Activated T-cell treated with anti-CD3 and anti-CD28 coated beads, Interleukin-2, amount 50 U/mL, for 24 hours (primary cell): ENCODE results near the gene SSU72.
"Not testable (repeated sequence)": the region's sequence is repeated elsewhere in the genome, so short reads cannot be mapped to it uniquely, and the experiment has no call there.

ENCODE experiments used
- DNase-seq: peaks from one replicate; pipeline ENCODE4 v3.0.0-alpha.2; 2020
- H3K27ac Mint-ChIP-seq: 2 replicates; pipeline ENCODE4 v1.8.0; 2020; ENCODE audit warnings: mild to moderate bottlenecking, mixed read lengths
- H3K27me3 Mint-ChIP-seq: 2 replicates; pipeline ENCODE4 v1.8.0; 2020; ENCODE audit warnings: mixed read lengths
- H3K36me3 Mint-ChIP-seq: 2 replicates; pipeline ENCODE4 v1.8.0; 2020; ENCODE audit warnings: low read depth, mixed read lengths
- H3K4me1 Mint-ChIP-seq: 2 replicates; pipeline ENCODE4 v1.8.0; 2020; ENCODE audit warnings: low read depth, mixed read lengths
- H3K4me3 Mint-ChIP-seq: 2 replicates; pipeline ENCODE4 v1.8.0; 2020; ENCODE audit warnings: mild to moderate bottlenecking, moderate library complexity, mixed read lengths
- H3K9me3 Mint-ChIP-seq: 2 replicates; pipeline ENCODE4 v1.8.0; 2020; ENCODE audit warnings: mixed read lengths

SSU72 gene

GRCh38 chr1:1540090-1540817 lies 34.4 kb downstream of the SSU72 start, which contains the start of gene TMEM240:
TSS of gene TMEM240 (minus strand) at chr1:1540624. CDS start at chr1:1540346, 278 bp downstream.
- Mint-ChIP-seq H3K9me3 (no peaks in the 10 kb centered on the region), H3K27me3 (no peaks in the 10 kb centered on the region), H3K27ac (peak within 1 kb of the TSS; percentile 66), H3K4me3 (peak within 1 kb of the TSS; percentile 60), H3K4me1 (peaks cover 3% of the 10 kb centered on the region), H3K36me3 (peaks cover 34% of the 10 kb centered on the region)
- peak; percentile 70 for DNase-seq

DNA sequence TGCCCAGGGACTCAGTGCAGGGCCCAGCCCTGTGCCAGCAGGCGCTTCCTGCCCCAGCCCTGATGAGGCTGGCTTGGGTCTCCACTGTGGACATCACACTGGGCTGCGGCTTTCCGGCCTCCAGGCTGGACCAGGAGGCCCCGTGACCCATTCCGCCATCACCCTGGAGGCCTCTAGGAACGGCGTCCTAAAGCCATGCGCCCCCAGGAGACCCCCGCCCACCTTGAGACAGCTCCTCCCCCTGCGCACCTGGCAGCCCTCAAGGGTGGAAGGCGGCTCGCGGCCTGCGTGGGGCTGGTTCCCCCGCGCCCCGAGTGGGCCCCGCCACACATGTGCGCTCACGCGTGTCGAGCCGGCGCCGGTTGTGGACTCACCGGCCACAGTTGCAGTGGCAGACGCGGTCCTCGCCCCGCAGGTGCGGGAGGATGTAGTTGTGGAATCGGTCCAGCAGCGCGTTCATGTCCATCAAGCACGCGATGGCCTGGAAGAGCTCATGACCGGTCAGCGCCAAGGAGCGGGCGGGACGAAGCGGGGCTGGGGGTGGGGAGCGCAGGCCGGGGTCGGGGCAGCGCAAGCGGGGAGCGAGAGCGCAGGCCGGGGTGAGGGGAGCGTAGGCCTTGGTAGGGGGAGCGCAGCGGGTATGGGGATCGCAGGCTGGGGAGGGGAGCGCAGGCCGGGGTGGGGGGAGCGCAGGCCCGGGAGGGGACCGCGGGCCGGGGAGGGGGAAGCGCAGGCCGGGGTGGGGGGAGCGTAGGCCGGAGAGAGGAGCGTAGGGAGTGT lies 35.2 kb downstream of the SSU72 start:
- Mint-ChIP-seq H3K9me3 (no peaks in the 10 kb centered on the region), H3K27me3 (no peaks in the 10 kb centered on the region), H3K36me3 (peaks cover 29% of the 10 kb centered on the region), H3K4me3 (peak overlapping the region; percentile 60), H3K4me1 (peaks cover 3% of the 10 kb centered on the region), H3K27ac (peak overlapping the region; percentile 66)
- DNase-seq = no peak

DNA sequence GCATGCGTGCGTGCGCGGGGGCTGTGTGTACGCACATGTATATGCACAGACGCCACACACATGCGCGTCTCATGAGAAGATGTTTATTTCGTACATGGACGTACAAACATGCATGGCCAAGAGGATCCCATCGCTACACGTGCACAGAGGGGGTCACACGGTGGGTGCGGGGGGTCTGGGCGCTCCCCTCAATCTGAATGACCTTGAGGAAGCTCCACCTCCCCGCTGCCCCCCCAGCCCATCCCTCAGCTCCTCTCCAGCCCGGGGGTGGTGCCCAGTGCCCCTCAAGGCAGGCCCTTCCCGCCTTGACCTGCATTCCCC lies 35.7 kb downstream of the SSU72 start:
- peak overlapping the region; percentile 75 for H3K27ac Mint-ChIP-seq
- no peak for DNase-seq
- H3K9me3 Mint-ChIP-seq = no peaks in the 10 kb centered on the region
- peaks cover 3% of the 10 kb centered on the region for H3K4me1 Mint-ChIP-seq
- peak overlapping the region; percentile 29 for H3K4me3 Mint-ChIP-seq
- peaks cover 28% of the 10 kb centered on the region for H3K36me3 Mint-ChIP-seq
- no peaks in the 10 kb centered on the region for H3K27me3 Mint-ChIP-seq

- peak overlapping the region; percentile 29 for H3K4me3 Mint-ChIP-seq
- H3K27ac Mint-ChIP-seq = peak overlapping the region; percentile 75
- no peaks in the 10 kb centered on the region for H3K27me3 Mint-ChIP-seq
- DNase-seq = no peak
- no peaks in the 10 kb centered on the region for H3K9me3 Mint-ChIP-seq
- peaks cover 25% of the 10 kb centered on the region for H3K36me3 Mint-ChIP-seq
- H3K4me1 Mint-ChIP-seq = peaks cover 3% of the 10 kb centered on the region
These were observed 36.3 kb downstream of the SSU72 start for GRCh38 chr1:1538334-1538733.

GRCh38 chr1:1537626-1538250 lies 36.9 kb downstream of the SSU72 start:
- no peaks in the 10 kb centered on the region for H3K9me3 Mint-ChIP-seq
- no peak overlapping the region for H3K4me3 Mint-ChIP-seq
- no peak for DNase-seq
- H3K36me3 Mint-ChIP-seq = peaks cover 23% of the 10 kb centered on the region
- H3K27me3 Mint-ChIP-seq = no peaks in the 10 kb centered on the region
- H3K4me1 Mint-ChIP-seq = peaks cover 3% of the 10 kb centered on the region
- no peak overlapping the region for H3K27ac Mint-ChIP-seq

GRCh38 chr1:1536938-1537546 lies 37.6 kb downstream of the SSU72 start:
- Mint-ChIP-seq H3K4me1 (peaks cover 3% of the 10 kb centered on the region), H3K27me3 (no peaks in the 10 kb centered on the region), H3K4me3 (no peak overlapping the region), H3K27ac (peak overlapping the region; percentile 65), H3K9me3 (peaks cover 2% of the 10 kb centered on the region), H3K36me3 (peaks cover 25% of the 10 kb centered on the region)
- DNase-seq = no peak

DNA sequence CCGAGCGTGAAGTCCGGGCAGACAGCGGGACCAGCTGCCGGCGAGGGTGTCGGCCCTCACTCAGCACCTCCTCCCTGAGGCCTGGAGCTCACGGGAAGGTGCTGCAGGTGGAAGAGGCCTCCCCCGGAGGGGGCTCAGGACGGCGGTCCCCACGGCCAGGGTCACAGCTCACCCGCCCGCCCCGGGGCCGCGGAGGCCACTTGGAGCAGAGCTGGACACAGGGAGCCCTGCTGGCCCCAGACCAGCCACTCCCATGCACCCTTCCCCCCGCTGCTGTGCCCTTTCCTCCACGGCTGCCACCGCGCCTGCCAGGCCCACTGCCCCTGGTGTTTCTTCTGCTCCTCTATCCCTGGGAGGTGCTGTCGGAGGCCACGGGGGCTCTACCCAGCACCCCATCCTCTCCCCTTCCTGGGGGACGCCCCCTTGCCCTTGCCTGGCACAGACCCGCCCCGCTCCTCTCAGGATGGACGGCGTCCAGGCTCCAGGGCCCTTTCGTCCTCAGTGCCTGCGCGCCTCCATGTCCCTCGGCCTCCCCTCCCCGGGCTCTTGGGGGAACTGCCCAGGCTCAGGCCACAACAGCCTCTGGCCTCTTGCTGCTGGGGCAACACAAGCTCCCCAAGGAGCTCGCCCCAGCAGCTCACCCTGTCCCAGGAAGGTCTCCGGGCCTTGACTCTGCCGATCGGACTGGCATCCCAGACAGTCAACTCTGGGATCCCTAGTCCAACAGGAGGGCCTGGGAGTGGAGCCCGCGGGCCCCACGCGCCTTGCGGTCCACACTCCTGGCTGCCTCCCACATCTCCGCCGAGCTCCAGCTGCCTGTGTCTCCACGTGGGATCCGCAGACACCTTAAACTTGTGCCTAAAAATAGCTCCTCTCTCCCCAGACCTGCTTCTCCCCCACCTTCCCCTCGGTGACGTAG lies 38.4 kb downstream of the SSU72 start:
- Mint-ChIP-seq H3K27ac (peak overlapping the region; percentile 65), H3K4me3 (no peak overlapping the region), H3K4me1 (peaks cover 3% of the 10 kb centered on the region), H3K9me3 (peaks cover 4% of the 10 kb centered on the region), H3K27me3 (no peaks in the 10 kb centered on the region), H3K36me3 (peaks cover 23% of the 10 kb centered on the region)
- DNase-seq = no peak

DNA sequence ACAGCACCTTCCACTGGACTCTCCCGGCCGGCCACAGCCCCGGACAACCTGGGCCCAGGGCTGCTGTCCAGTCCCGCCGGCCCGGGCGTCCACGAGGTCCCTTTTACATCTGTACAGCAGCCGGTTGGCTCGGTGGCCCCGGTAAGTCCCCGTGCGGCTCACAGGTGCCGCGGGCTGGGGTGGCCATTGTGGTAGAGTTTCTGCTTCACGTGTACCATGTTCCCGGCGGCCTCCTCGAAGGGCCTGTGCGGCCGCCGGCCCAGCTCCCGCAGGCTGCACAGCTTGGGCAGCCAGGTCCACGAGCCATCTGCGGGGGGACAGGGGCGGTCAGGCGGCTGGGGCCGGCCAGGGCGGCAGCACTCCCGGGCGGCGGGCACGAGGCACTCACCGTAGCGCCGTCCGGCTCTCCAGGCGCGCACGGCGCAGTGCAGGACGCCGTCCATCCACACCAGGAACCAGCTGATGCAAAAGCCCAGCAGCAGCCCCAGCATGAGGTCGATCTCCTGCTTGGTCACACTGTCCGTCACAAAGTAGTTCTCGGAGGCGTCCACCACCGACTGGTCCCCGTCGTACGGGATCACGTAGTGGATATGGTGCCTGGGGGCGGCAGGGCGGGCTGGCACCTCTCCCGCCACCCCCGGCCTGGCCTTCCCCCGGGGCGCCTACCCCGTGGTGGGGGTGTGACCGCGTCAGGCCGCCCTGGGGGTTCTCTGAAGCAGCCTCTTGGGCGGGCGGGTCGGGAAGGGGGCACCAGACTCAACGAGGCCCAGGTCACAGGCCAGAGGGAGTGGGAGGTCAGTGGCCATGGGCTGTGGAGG lies 39.3 kb downstream of the SSU72 start:
- Mint-ChIP-seq H3K9me3 (peaks cover 7% of the 10 kb centered on the region), H3K4me1 (peaks cover 3% of the 10 kb centered on the region), H3K36me3 (peaks cover 28% of the 10 kb centered on the region), H3K27me3 (no peaks in the 10 kb centered on the region), H3K27ac (no peak overlapping the region), H3K4me3 (no peak overlapping the region)
- DNase-seq = no peak

- Mint-ChIP-seq H3K4me3 (no peak overlapping the region), H3K36me3 (peaks cover 36% of the 10 kb centered on the region), H3K9me3 (peaks cover 7% of the 10 kb centered on the region), H3K4me1 (peaks cover 3% of the 10 kb centered on the region), H3K27ac (no peak overlapping the region), H3K27me3 (no peaks in the 10 kb centered on the region)
- no peak for DNase-seq
These were observed 40.1 kb downstream of the SSU72 start for GRCh38 chr1:1534401-1535154.

- peaks cover 43% of the 10 kb centered on the region for H3K36me3 Mint-ChIP-seq
- H3K4me1 Mint-ChIP-seq, H3K27me3 Mint-ChIP-seq, DNase-seq, H3K9me3 Mint-ChIP-seq, H3K4me3 Mint-ChIP-seq: not testable (repeated sequence)
- peak overlapping the region; percentile 44 for H3K27ac Mint-ChIP-seq
These were observed 40.8 kb downstream of the SSU72 start for GRCh38 chr1:1533894-1534291.

DNA sequence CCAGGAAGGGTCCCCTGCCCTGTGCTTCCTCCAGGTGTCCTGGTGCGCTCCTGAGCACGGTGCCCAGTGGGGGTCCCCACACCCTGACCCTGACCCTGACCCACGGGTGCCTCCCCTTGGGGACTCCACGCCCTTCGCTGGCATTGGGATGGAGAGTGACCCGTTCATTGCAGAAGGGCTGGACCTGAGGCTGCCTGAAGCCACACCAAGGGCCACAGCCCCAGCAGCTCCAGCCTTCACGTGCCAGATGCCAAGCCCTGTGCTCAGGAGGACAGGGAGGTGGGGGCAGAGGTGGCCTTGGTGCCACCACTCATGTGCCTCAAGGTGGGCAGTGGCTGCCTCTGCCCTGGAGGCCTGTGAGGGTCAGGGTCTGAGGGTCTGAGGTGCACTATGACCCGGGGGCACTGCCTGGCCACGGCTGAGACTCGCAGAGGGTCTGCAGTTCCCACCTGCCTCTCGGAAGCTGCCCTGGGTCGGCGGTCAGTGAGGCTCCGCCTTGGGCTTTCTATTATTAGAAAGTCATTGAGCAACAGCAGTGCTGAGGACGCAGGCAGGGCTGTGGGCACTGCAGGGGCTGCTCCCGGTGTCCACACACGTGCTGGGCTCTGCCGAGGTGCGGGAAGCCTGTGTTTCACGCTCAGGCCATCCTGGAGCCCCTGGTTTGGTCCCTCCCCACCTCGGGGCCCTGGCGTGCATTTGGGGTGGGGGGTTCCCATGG lies 41.3 kb downstream of the SSU72 start:
- not testable (repeated sequence) for H3K27me3 Mint-ChIP-seq, DNase-seq, H3K4me3 Mint-ChIP-seq, H3K9me3 Mint-ChIP-seq, H3K27ac Mint-ChIP-seq, H3K4me1 Mint-ChIP-seq
- peaks cover 49% of the 10 kb centered on the region for H3K36me3 Mint-ChIP-seq

- H3K27ac Mint-ChIP-seq = no peak overlapping the region
- H3K36me3 Mint-ChIP-seq = peaks cover 63% of the 10 kb centered on the region
- H3K27me3 Mint-ChIP-seq = no peaks in the 10 kb centered on the region
- no peak overlapping the region for H3K4me3 Mint-ChIP-seq
- no peaks in the 10 kb centered on the region for H3K4me1 Mint-ChIP-seq
- peaks cover 7% of the 10 kb centered on the region for H3K9me3 Mint-ChIP-seq
- no peak for DNase-seq
These were observed 42.7 kb downstream of the SSU72 start for GRCh38 chr1:1531947-1532346.
